A549 (cell line): ENCODE measurements around the gene FPR1. TPM values are rescaled to one million over a fixed set of nuclear protein-coding genes. Genes with fewer than 3 reads are reported as not detected.

Source experiments
- ATAC-seq, 2 experiments: fragments of 200-7000 bp in 1 of 2; fragments of >200 bp in 1 of 2; cut with Nextera tagmentation in 1 of 2; cut with Tn5 transposase in 1 of 2; 3 replicates each; pipeline versions ENCODE4 v1.8.0 to v1.9.1; 2018 to 2020; ENCODE audit warnings: mild to moderate bottlenecking in 1 of 2, moderate library complexity in 1 of 2
- CTCF ChIA-PET: fragments of 300-600 bp; sonication (Branson Sonifier 250); formaldehyde crosslinking; extraction: SDS; loops from one replicate; lab custom pipeline; 2021; ENCODE audit warnings: antibody characterized with exemption, inconsistent platforms; lab: Yijun Ruan, JAX
- POLR2A ChIA-PET: fragments of 350-600 bp; formaldehyde crosslinking; extraction: SDS; loops from one replicate; lab custom pipeline; 2021; ENCODE audit warnings: antibody characterized with exemption, inconsistent platforms; lab: Yijun Ruan, JAX
- DNase-seq, 2 experiments: peaks; one replicate each; pipeline versions ENCODE4 v3.0.0 to v3.0.0-alpha.2; 2011 to 2016; ENCODE audit warnings: low read depth in 1 of 2, low spot score in 1 of 2
- FAIRE-seq: peaks from 2 replicates; lab custom pipeline; 2011; peaks lifted over from hg19 to GRCh38; lab: Jason Lieb, UNC
- H3K27ac ChIP-seq, 2 experiments: fragments of >200 bp; sonication (Bioruptor Twin); formaldehyde crosslinking; 3 replicates each; pipeline ENCODE4 v1.5.1; 2016 to 2017
- H3K4me1 ChIP-seq: fragments of >200 bp; sonication (Bioruptor Twin); formaldehyde crosslinking; 3 replicates; pipeline ENCODE4 v1.6.1; 2016
- H3K4me2 ChIP-seq: fragments of >200 bp; sonication (Bioruptor Twin); formaldehyde crosslinking; 3 replicates; pipeline ENCODE4 v1.6.1; 2016
- H3K4me3 ChIP-seq: fragments of >200 bp; sonication (Bioruptor Twin); formaldehyde crosslinking; 3 replicates; pipeline ENCODE4 v1.5.1; 2016
- H3K9me3 ChIP-seq: fragments of >200 bp; sonication (Bioruptor Twin); formaldehyde crosslinking; 3 replicates; pipeline ENCODE4 v1.6.1; 2016
- EHF ChIP-seq: fragments of 250-450 bp; sonication (Bioruptor Pico); IDR thresholded peaks from 2 replicates; pipeline ENCODE4 v1.5.0; 2020; ENCODE audit warnings: mild to moderate bottlenecking
- FOXS1 ChIP-seq: fragments of 250-450 bp; sonication (Bioruptor Pico); IDR thresholded peaks from 2 replicates; pipeline ENCODE4 v1.5.0; 2020; ENCODE audit warnings: mild to moderate bottlenecking, moderate library complexity
- GATA3 ChIP-seq: IDR thresholded peaks from 2 replicates; pipeline ENCODE4 v1.6.1; 2012; ENCODE audit warnings: borderline replicate concordance
- HDAC2 ChIP-seq: fragments of 200-600 bp; sonication (generic); IDR thresholded peaks from 2 replicates; pipeline ENCODE4 v1.6.1; 2016
- KDM5A ChIP-seq: fragments of 200-600 bp; sonication (generic); IDR thresholded peaks from 2 replicates; pipeline ENCODE4 v1.6.1; 2016; ENCODE audit warnings: antibody characterized with exemption, mild to moderate bottlenecking
- MAZ ChIP-seq: fragments of 150-350 bp; IDR thresholded peaks from 2 replicates; pipeline ENCODE4 v1.6.1; 2014; ENCODE audit warnings: antibody characterized with exemption, low read depth, low read length, borderline replicate concordance
- NFE2L2 ChIP-seq: fragments of 150-350 bp; conservative IDR thresholded peaks from 2 replicates; pipeline ENCODE4 v1.6.1; 2014; ENCODE audit warnings: low read length
- NPAS2 ChIP-seq: fragments of 250-450 bp; sonication (Bioruptor Pico); IDR thresholded peaks from 2 replicates; pipeline ENCODE4 v1.8.0; 2022; ENCODE audit warnings: mild to moderate bottlenecking, moderate library complexity, borderline replicate concordance
- RARB ChIP-seq: fragments of 250-450 bp; sonication (Bioruptor Pico); IDR thresholded peaks from 2 replicates; pipeline ENCODE4 v1.8.0; 2021; ENCODE audit warnings: mild to moderate bottlenecking, moderate library complexity
- RCOR1 ChIP-seq: fragments of 150-350 bp; IDR thresholded peaks from 2 replicates; pipeline ENCODE4 v1.6.1; 2014; ENCODE audit warnings: antibody characterized with exemption, low read length, low read depth
- RNF2 ChIP-seq: fragments of 200-600 bp; sonication (generic); IDR thresholded peaks from 2 replicates; pipeline ENCODE4 v1.6.1; 2016; ENCODE audit warnings: low read depth, mild to moderate bottlenecking, antibody characterized with exemption, moderate library complexity, borderline replicate concordance
- ZC3H11A ChIP-seq: fragments of 450-650 bp; IDR thresholded peaks from 2 replicates; pipeline ENCODE4 v1.6.1; 2014; ENCODE audit warnings: antibody characterized with exemption, mild to moderate bottlenecking
- ZSCAN20 ChIP-seq: fragments of 250-450 bp; sonication (Bioruptor Pico); IDR thresholded peaks from 2 replicates; pipeline ENCODE4 v1.8.0; 2022; ENCODE audit warnings: mild to moderate bottlenecking, moderate library complexity
- WGBS: methylation state at CpG from one replicate; pipeline ENCODE4 v1.1.6; 2017; ENCODE audit errors: missing lambda C conversion rate; 5-methylcytosine and 5-hydroxymethylcytosine counted together
- polyA plus RNA-seq, 4 experiments: library from polyadenylated mRNA; depleted of rRNA in 3 of 4; stranded (reverse); fragments of >200 nt; fragmentation: RNase III in 1 of 4; extraction: RNeasy Plus Mini Kit Qiagen cat#74134 plus additional on column Dnase treatment in 1 of 4; gene quantifications; 2 replicates in 3 of 4; 3 replicates in 1 of 4; pipeline ENCODE4 v1.2.3, GENCODE V29; 2011 to 2017
- TF ChIP-seq, protein P1 (sequence below): fragments of >200 bp; sonication (Bioruptor Twin); formaldehyde crosslinking; IDR thresholded peaks from 3 replicates; pipeline ENCODE4 v1.5.1; 2016
- TF ChIP-seq, protein P2 (sequence below): IDR thresholded peaks from 2 replicates; pipeline ENCODE4 v1.6.1; 2012; ENCODE audit warnings: low read depth, borderline replicate concordance
- TF ChIP-seq, protein P3 (sequence below): fragments of 450-650 bp; IDR thresholded peaks from 2 replicates; pipeline ENCODE4 v1.6.1; 2014; ENCODE audit warnings: antibody characterized with exemption
- TF ChIP-seq, protein P4 (sequence below): fragments of 150-350 bp; IDR thresholded peaks from 2 replicates; pipeline ENCODE4 v1.6.1; 2014; ENCODE audit warnings: low read depth, mild to moderate bottlenecking, low read length

Gene FPR1
- polyA plus RNA-seq, 2 of the 4 experiments (the other 2 are of a cell fraction), result not detected

DNA sequence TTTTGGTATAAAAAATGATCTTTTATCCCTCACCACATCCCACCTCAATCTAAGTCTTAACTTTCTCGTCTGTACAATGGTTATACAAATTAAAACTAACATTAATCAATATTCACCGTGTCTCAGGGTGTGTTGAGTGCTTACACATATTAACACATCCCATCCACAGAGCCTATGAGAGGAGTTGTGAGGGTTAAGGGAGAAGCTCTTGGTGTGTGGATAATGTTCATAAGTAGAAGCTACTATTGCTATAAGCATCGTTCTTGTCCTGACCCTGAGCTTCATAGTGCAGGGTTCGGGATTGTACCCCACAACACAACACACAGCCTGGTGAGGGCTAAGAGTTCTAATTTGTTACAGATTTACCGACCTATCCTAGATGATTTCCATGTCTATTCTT, 45.8 kb upstream of the FPR1 start:
- POLR2A ChIA-PET, result no interaction called here
- no peak for FAIRE-seq

DNA sequence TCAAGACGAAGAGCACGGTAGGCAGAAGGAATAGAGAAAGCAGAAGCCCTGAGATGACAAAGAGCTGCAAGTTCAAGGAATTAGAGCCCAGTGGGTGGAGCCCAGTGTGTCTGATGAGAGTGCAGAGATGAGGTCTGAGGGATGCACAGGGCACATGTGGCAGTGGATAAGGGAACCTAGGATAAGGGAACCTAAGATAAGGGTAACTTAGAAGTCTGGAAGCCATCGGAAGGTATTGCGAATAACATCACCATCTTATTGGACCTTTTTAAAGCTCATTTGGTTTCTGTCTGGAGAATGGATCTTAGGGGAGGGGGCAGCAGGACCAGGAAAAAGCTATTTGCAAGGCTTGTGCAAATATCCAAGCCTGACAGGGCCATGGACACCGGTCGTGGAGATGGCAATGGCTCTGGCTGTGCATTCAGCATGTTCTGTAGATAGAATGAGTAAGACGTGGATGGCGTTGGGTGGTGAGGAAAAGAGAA, 44.6 kb upstream of the FPR1 start:
- H3K4me3 ChIP-seq, result no peak overlapping the region

More for the DNA sequence above, 45.8 kb upstream of the FPR1 start:
- WGBS, result 2% methylated on average over 5 of the region's 5 CpGs
- no peaks in the 10 kb centered on the region for H3K4me1 ChIP-seq
- DNase-seq, result no peak
- H3K4me2 ChIP-seq, result no peak overlapping the region
- TF ChIP-seq, protein P1, sequence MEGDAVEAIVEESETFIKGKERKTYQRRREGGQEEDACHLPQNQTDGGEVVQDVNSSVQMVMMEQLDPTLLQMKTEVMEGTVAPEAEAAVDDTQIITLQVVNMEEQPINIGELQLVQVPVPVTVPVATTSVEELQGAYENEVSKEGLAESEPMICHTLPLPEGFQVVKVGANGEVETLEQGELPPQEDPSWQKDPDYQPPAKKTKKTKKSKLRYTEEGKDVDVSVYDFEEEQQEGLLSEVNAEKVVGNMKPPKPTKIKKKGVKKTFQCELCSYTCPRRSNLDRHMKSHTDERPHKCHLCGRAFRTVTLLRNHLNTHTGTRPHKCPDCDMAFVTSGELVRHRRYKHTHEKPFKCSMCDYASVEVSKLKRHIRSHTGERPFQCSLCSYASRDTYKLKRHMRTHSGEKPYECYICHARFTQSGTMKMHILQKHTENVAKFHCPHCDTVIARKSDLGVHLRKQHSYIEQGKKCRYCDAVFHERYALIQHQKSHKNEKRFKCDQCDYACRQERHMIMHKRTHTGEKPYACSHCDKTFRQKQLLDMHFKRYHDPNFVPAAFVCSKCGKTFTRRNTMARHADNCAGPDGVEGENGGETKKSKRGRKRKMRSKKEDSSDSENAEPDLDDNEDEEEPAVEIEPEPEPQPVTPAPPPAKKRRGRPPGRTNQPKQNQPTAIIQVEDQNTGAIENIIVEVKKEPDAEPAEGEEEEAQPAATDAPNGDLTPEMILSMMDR, result no peak
- TF ChIP-seq GATA3 (no peak), NPAS2 (CRISPR knock-in tag) (no peak)
- TF ChIP-seq, all 56 proteins: peak for 0
- Histone ChIP-seq H3K27ac (no peak overlapping the region), H3K9me3 (peaks cover 54% of the 10 kb centered on the region), H3K4me3 (no peak overlapping the region)
- ATAC-seq, result no peak
- CTCF ChIA-PET, result interaction anchor here (1.3 kb wide), 1 partner anchor 12 kb away, joined by 3 read pairs; no protein-coding TSS in a partner anchor

DNA sequence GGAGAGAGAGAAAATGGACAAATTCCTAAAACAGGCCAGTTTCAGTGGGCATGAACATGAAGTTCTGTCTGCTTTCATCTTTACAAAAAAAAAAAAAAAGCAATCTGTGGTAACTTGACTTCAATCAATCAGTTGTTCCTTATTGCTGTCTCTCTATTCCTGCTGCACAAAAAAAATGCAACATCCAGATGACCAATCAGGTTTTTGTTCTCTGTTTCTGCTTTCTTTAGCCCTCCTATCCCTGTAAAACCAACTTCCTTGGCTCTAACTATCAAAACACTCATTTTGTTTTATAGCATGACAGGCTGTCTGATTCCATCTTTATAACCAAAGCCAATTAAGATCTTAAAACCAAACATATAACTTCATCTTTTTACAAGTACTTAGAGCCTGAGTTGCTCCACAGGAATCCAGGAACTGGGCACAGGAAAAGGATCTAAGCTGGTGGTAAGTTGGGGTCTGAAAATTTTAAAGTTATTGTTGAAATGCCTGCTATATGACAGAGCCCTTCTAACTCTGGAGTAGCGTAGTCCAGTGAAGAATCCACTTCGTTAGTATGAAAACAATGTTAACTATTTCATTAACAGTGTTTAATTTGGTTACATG, 43.3 kb upstream of the FPR1 start, which contains the start of gene FPR3:
Gene FPR3, plus strand, starts transcription at position 273 of the 606 bp plus-strand sequence. CDS start 28,592 bp downstream, outside the sequence.
- Histone ChIP-seq H3K9me3 (peaks cover 61% of the 10 kb centered on the region), H3K4me2 (no peak within 1 kb of the TSS), H3K4me1 (no peaks in the 10 kb centered on the region), H3K4me3 (no peak within 1 kb of the TSS), H3K27ac (no peak within 1 kb of the TSS)
- no peak for ATAC-seq
- no peak for DNase-seq
- ChIA-PET CTCF (no interaction called here), POLR2A (no interaction called here)
- TF ChIP-seq, protein P2, sequence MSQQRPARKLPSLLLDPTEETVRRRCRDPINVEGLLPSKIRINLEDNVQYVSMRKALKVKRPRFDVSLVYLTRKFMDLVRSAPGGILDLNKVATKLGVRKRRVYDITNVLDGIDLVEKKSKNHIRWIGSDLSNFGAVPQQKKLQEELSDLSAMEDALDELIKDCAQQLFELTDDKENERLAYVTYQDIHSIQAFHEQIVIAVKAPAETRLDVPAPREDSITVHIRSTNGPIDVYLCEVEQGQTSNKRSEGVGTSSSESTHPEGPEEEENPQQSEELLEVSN, result no peak
- TF ChIP-seq, protein P3, sequence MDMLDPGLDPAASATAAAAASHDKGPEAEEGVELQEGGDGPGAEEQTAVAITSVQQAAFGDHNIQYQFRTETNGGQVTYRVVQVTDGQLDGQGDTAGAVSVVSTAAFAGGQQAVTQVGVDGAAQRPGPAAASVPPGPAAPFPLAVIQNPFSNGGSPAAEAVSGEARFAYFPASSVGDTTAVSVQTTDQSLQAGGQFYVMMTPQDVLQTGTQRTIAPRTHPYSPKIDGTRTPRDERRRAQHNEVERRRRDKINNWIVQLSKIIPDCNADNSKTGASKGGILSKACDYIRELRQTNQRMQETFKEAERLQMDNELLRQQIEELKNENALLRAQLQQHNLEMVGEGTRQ, result no peak
- TF ChIP-seq EHF (CRISPR knock-in tag) (no peak), RCOR1 (no peak), ZSCAN20 (no peak), MAZ (no peak), RNF2 (no peak), KDM5A (no peak)
- TF ChIP-seq, protein P1, result no peak
- TF ChIP-seq, protein P4, sequence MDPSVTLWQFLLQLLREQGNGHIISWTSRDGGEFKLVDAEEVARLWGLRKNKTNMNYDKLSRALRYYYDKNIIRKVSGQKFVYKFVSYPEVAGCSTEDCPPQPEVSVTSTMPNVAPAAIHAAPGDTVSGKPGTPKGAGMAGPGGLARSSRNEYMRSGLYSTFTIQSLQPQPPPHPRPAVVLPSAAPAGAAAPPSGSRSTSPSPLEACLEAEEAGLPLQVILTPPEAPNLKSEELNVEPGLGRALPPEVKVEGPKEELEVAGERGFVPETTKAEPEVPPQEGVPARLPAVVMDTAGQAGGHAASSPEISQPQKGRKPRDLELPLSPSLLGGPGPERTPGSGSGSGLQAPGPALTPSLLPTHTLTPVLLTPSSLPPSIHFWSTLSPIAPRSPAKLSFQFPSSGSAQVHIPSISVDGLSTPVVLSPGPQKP, result no peak
- 4% methylated on average over 2 of the region's 2 CpGs for WGBS
- no peak for FAIRE-seq

More for the DNA sequence above, 44.6 kb upstream of the FPR1 start:
- DNase-seq (no peak), FAIRE-seq (no peak), ATAC-seq (no peak)
- TF ChIP-seq, protein P3, result no peak
- TF ChIP-seq HDAC2 (no peak), ZC3H11A (no peak), GATA3 (no peak), RARB (no peak), MAZ (no peak), KDM5A (no peak), FOXS1 (CRISPR knock-in tag) (no peak), NFE2L2 (no peak)
- TF ChIP-seq, protein P2, result no peak
- TF ChIP-seq, protein P4, result no peak
- H3K9me3 ChIP-seq, result peaks cover 59% of the 10 kb centered on the region
- ChIA-PET CTCF (interaction anchor here (0.6 to 1.3 kb wide), 3 partner anchors 12 to 80 kb away, joined by 3 to 4 read pairs (median 3); no protein-coding TSS in a partner anchor), POLR2A (no interaction called here)
- H3K4me1 ChIP-seq, result no peaks in the 10 kb centered on the region
- H3K4me2 ChIP-seq, result no peak overlapping the region
- no peak overlapping the region for H3K27ac ChIP-seq
- 19% methylated on average over 8 of the region's 8 CpGs for WGBS
